DND-41 (cell line): ENCODE data around the gene RPS28.

Experiments
- CTCF ChIP-seq: IDR thresholded peaks from 2 replicates; pipeline ENCODE4 v1.5.1; 2012; ENCODE audit warnings: borderline replicate concordance, low read length, moderate library complexity, mild to moderate bottlenecking; ENCODE audit not compliant: poor library complexity, severe bottlenecking; ENCODE audit errors: extremely low read depth
- EZH2 ChIP-seq: IDR thresholded peaks from 3 replicates; pipeline ENCODE4 v1.6.1; 2012; ENCODE audit warnings: borderline replicate concordance, low read depth, mild to moderate bottlenecking, moderate library complexity, low read length, inconsistent platforms; ENCODE audit not compliant: severe bottlenecking

GRCh38 chr19:8329996-8330395, 8.7 kb downstream of the RPS28 start:
- no peak for TF ChIP-seq EZH2
- TF ChIP-seq CTCF = no peak
